ENCODE results near the gene SRBD1. TPM values are rescaled to one million over a fixed set of nuclear protein-coding genes. Genes with fewer than 3 reads are reported as not detected.

Gene SRBD1
- total and polyA plus RNA-seq, 2 of the 8 experiments (the other 6 are each of a cell fraction or from before 2014, with no cell fraction given), result 4.6 to 20.0 TPM

DNA sequence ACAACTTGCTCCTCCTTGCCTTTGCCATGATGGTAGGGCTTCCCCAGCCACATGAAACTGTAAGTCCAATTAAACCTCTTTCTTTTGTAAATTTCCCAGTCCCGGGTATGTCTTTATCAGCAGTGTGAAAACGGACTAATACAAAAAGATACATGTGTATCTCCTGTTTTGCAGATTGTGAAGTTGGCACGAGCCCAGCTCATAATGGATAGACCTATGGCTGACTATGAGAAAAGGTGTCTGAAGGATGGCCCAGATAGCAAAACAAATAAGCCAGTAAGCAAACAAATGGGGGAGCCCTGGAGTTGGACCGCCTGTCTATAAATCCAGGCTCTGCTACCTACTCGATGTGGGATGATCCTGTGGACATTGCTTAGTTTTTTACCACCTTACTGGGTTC is 24.9 kb upstream of the SRBD1 start:
- Histone ChIP-seq H2BK15ac (ENCODE audit: low read length) (no peak overlapping the region), H3K4me1 (replicated peaks in 1 of 4; ENCODE audit: control insufficient read depth in 3 of 4, insufficient read depth in 4 of 4, low read length in 3 of 4) (peaks cover 2 to 10% (median 6%) of the 10 kb centered on the region in 4 experiments; a peak in 4 of 7 replicates), H4K91ac (replicated peaks; ENCODE audit: insufficient read length, low read length) (no peak overlapping the region), H3K14ac (ENCODE audit: insufficient read length) (no peak overlapping the region), H3K23me2 (ENCODE audit: low read depth, low read length) (no peaks in the 10 kb centered on the region), H2BK120ac (replicated peaks; ENCODE audit: low read depth, low read length) (no peak overlapping the region), H3K56ac (replicated peaks; ENCODE audit: insufficient read length, low read depth, low read length) (no peak overlapping the region), H3K4ac (replicated peaks; ENCODE audit: insufficient read length, low read depth, low read length) (no peak overlapping the region), H3K27me3 (replicated peaks in 1 of 4; ENCODE audit: control insufficient read depth in 3 of 4, extremely low read depth in 1 of 4, insufficient read depth in 3 of 4, low read length in 3 of 4) (no peaks in the 10 kb centered on the region), H2BK5ac (ENCODE audit: low read depth, low read length) (no peak overlapping the region), H3K79me1 (ENCODE audit: low read depth, low read length) (no peaks in the 10 kb centered on the region), H3K27ac (ENCODE audit: low read depth, low read length) (no peak overlapping the region), H2AK5ac (ENCODE audit: low read depth, low read length) (no peak overlapping the region), H3K9ac (replicated peaks in 1 of 4; ENCODE audit: extremely low read depth in 1 of 4, low read depth in 3 of 4, low read length in 3 of 4) (no peak overlapping the region), H3K4me3 (ENCODE audit: extremely low read depth in 1 of 4, insufficient read depth in 2 of 4, low read depth in 3 of 4, low read length in 4 of 4) (no peak overlapping the region), H2BK20ac (ENCODE audit: low read length) (no peak overlapping the region), H2BK12ac (ENCODE audit: low read depth, low read length) (no peak overlapping the region), H4K8ac (ENCODE audit: extremely low read depth, insufficient read depth, low read length) (no peak overlapping the region), H3K23ac (ENCODE audit: insufficient read length) (no peak overlapping the region), H3K79me2 (ENCODE audit: control insufficient read depth in 1 of 2, insufficient read depth in 2 of 2, low read length in 2 of 2) (no peaks in the 10 kb centered on the region), H3K36me3 (ENCODE audit: control insufficient read depth in 2 of 4, insufficient read depth in 4 of 4, low read length in 3 of 4) (no peaks in the 10 kb centered on the region), H4K20me1 (replicated peaks in 1 of 2; ENCODE audit: control insufficient read depth in 1 of 2, insufficient read depth in 2 of 2, low read length in 2 of 2) (no peaks in the 10 kb centered on the region), H2AFZ (ENCODE audit: low read length) (no peak overlapping the region), H3K4me2 (ENCODE audit: insufficient read depth in 1 of 2, low read depth in 2 of 2, low read length in 2 of 2) (no peak overlapping the region), H3K18ac (ENCODE audit: extremely low read depth, low read length) (no peak overlapping the region), H3K9me3 (ENCODE audit: insufficient read depth in 2 of 2, low read depth in 1 of 2, low read length in 1 of 2) (no peaks in the 10 kb centered on the region), H4K5ac (ENCODE audit: insufficient read length, low read depth, low read length) (no peak overlapping the region)
- WGBS, 2 experiments (ENCODE audit: extremely low coverage in 1 of 2, insufficient coverage in 1 of 2, insufficient read length in 1 of 2, insufficient replicate concordance in 2 of 2, low coverage in 1 of 2, low lambda C conversion rate in 2 of 2, missing lambda C conversion rate in 1 of 2), result 93% methylated on average over 5 of the region's 5 CpGs; no CpG with 5 or more reads in 1 of the 2 experiments
- FAIRE-seq, result no peak
- DNase-seq (ENCODE audit: low read depth in 1 of 2, low spot score in 2 of 2), result no peak
- ChIA-PET CTCF (ENCODE audit: partially characterized antibody) (interaction anchor here (0.7 kb wide), 1 partner anchor 23 kb away, joined by 3 read pairs; no protein-coding TSS in a partner anchor), POLR2A (ENCODE audit: partially characterized antibody) (interaction anchor here (0.7 kb wide), 1 partner anchor 14 kb away, joined by 3 read pairs; no protein-coding TSS in a partner anchor)
- TF ChIP-seq EGR1 (IDR thresholded peaks at IDR 0.05; ENCODE audit: borderline replicate concordance, low read depth, low read length), result no peak
- no peak for TF ChIP-seq SIRT6 (IDR thresholded peaks at IDR 0.05; ENCODE audit: low read length)
- TF ChIP-seq JUN (IDR thresholded peaks at IDR 0.05; ENCODE audit: low read depth, low read length), result no peak
- no peak for TF ChIP-seq ZNF274 (IDR thresholded peaks at IDR 0.05; ENCODE audit: borderline replicate concordance, extremely low read depth, low read length)
- no peak for TF ChIP-seq EZH2 (IDR thresholded peaks at IDR 0.05; ENCODE audit: low read depth, low read length, severe bottlenecking)
- TF ChIP-seq USF2 (IDR thresholded peaks at IDR 0.05; ENCODE audit: low read length), result no peak
- TF ChIP-seq HDAC2 (IDR thresholded peaks at IDR 0.05; ENCODE audit: borderline replicate concordance in 1 of 2, low read depth in 2 of 2, low read length in 2 of 2), result no peak
- TF ChIP-seq BCL11A (IDR thresholded peaks at IDR 0.05; ENCODE audit: low read depth in 2 of 2, low read length in 2 of 2), result no peak
- no peak for TF ChIP-seq KDM4A (IDR thresholded peaks at IDR 0.05; ENCODE audit: low read depth, low read length, severe bottlenecking)
- TF ChIP-seq CREB1 (IDR thresholded peaks at IDR 0.05), result no peak
- no peak for TF ChIP-seq ATF3 (IDR thresholded peaks at IDR 0.05; ENCODE audit: insufficient read depth, low read depth, low read length)
- no peak for TF ChIP-seq SAP30 (IDR thresholded peaks at IDR 0.05; ENCODE audit: insufficient read depth, insufficient replicate concordance, low read length)

Measured in H1 (cell line).